HG03280 (cell line): ENCODE data around the gene TMEM132E.

Experiments
- ATAC-seq: cut with Tn5 transposase; IDR thresholded peaks from one replicate; pipeline ENCODE4 v1.9.1; 2021; ENCODE audit warnings: mild to moderate bottlenecking, moderate library complexity; ENCODE audit not compliant: unreplicated experiment

Gene TMEM132E

GRCh38 chr17:34628879-34629278 lies 49.5 kb downstream of the TMEM132E start:
- ATAC-seq, result no peak

- ATAC-seq, result no peak
Observed at GRCh38 chr17:34633351-34633750, 54.0 kb downstream of the TMEM132E start.

- ATAC-seq, result no peak
Observed at GRCh38 chr17:34633760-34634159, 54.4 kb downstream of the TMEM132E start.

- ATAC-seq, result no peak
Observed at GRCh38 chr17:34634551-34635160, 55.3 kb downstream of the TMEM132E start.

- ATAC-seq, result no peak
Observed at GRCh38 chr17:34635876-34636275, 56.5 kb downstream of the TMEM132E start.

- ATAC-seq, result no peak
Observed at GRCh38 chr17:34637041-34637547, 57.7 kb downstream of the TMEM132E start.

GRCh38 chr17:34637548-34638525 lies 58.5 kb downstream of the TMEM132E start:
- ATAC-seq, result peak; percentile 57

- no peak for ATAC-seq
Observed at GRCh38 chr17:34638526-34639260, 59.3 kb downstream of the TMEM132E start.

- no peak for ATAC-seq
Observed at GRCh38 chr17:34639706-34640425, 60.5 kb downstream of the TMEM132E start.

GRCh38 chr17:34641368-34641767 lies 62.0 kb downstream of the TMEM132E start:
- no peak for ATAC-seq

GRCh38 chr17:34644941-34645550 lies 65.7 kb downstream of the TMEM132E start:
- no peak for ATAC-seq

GRCh38 chr17:34645594-34645993 lies 66.2 kb downstream of the TMEM132E start:
- ATAC-seq, result no peak

- ATAC-seq, result no peak
Observed at GRCh38 chr17:34647511-34647910, 68.1 kb downstream of the TMEM132E start.

- no peak for ATAC-seq
Observed at GRCh38 chr17:34650051-34650750, 70.8 kb downstream of the TMEM132E start.

GRCh38 chr17:34651402-34651811 lies 72.0 kb downstream of the TMEM132E start:
- ATAC-seq, result no peak

GRCh38 chr17:34652021-34652555 lies 72.7 kb downstream of the TMEM132E start:
- no peak for ATAC-seq

- no peak for ATAC-seq
Observed at GRCh38 chr17:34653511-34653910, 74.1 kb downstream of the TMEM132E start.

GRCh38 chr17:34654276-34654880 lies 75.0 kb downstream of the TMEM132E start:
- no peak for ATAC-seq

- no peak for ATAC-seq
Observed at GRCh38 chr17:34654881-34655276, 75.5 kb downstream of the TMEM132E start.
